PC-3 (cell line): Measurements from ENCODE around the gene SBNO2.

Source experiments
- EZH2 ChIP-seq: fragments of 300-600 bp; sonication (generic); IDR thresholded peaks from one replicate; pipeline ENCODE4 v1.6.1; 2017; ENCODE audit warnings: antibody characterized with exemption, mild to moderate bottlenecking, low read length; ENCODE audit not compliant: unreplicated experiment
- TF ChIP-seq, protein P1 (sequence below): fragments of 300-600 bp; sonication (generic); conservative IDR thresholded peaks from 2 replicates; pipeline ENCODE4 v1.5.1; 2017; ENCODE audit warnings: antibody characterized with exemption, low read depth, mild to moderate bottlenecking, low read length

GRCh38 chr19:1214299-1214861 is 40.3 kb upstream of the SBNO2 start:
- TF ChIP-seq, protein P1, sequence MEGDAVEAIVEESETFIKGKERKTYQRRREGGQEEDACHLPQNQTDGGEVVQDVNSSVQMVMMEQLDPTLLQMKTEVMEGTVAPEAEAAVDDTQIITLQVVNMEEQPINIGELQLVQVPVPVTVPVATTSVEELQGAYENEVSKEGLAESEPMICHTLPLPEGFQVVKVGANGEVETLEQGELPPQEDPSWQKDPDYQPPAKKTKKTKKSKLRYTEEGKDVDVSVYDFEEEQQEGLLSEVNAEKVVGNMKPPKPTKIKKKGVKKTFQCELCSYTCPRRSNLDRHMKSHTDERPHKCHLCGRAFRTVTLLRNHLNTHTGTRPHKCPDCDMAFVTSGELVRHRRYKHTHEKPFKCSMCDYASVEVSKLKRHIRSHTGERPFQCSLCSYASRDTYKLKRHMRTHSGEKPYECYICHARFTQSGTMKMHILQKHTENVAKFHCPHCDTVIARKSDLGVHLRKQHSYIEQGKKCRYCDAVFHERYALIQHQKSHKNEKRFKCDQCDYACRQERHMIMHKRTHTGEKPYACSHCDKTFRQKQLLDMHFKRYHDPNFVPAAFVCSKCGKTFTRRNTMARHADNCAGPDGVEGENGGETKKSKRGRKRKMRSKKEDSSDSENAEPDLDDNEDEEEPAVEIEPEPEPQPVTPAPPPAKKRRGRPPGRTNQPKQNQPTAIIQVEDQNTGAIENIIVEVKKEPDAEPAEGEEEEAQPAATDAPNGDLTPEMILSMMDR, result no peak
- no peak for TF ChIP-seq EZH2
